Caki2 (cell line): Measurements from ENCODE around the gene ARPC2. TPM values are rescaled to one million over a fixed set of nuclear protein-coding genes. Genes with fewer than 3 reads are reported as not detected.

Experiments
- DNase-seq: peaks from one replicate; pipeline ENCODE4 v3.0.0-alpha.2; 2015; ENCODE audit warnings: low read depth
- in situ Hi-C: cut with HindIII; loops from 2 replicates; pipeline ENCODE4 v1.10.0; 2016; ENCODE audit warnings: low sequenced_read_pairs, low pct_unique_long_range_greater_than_20kb, mixed read lengths
- total RNA-seq: library from RNA; depleted of rRNA; stranded (reverse); fragments of >200 nt; shearing (Covaris generic); gene quantifications from 2 replicates; pipeline ENCODE4 v1.2.3, GENCODE V29; 2014; ENCODE audit warnings: low replicate concordance

Gene ARPC2
- total RNA-seq, 1 experiment from 2014 or later, result 533 TPM

- DNase-seq, result no peak
- in situ Hi-C loops, result no loop called here
Observed at GRCh38 chr2:218202266-218202665, 14.7 kb upstream of the ARPC2 start.

GRCh38 chr2:218209078-218209477 lies 7.9 kb upstream of the ARPC2 start:
- in situ Hi-C loops, result no loop called here
- DNase-seq, result no peak

- DNase-seq, result no peak
- in situ Hi-C loops, result no loop called here
Observed at GRCh38 chr2:218214116-218214515, 2.9 kb upstream of the ARPC2 start.

DNA sequence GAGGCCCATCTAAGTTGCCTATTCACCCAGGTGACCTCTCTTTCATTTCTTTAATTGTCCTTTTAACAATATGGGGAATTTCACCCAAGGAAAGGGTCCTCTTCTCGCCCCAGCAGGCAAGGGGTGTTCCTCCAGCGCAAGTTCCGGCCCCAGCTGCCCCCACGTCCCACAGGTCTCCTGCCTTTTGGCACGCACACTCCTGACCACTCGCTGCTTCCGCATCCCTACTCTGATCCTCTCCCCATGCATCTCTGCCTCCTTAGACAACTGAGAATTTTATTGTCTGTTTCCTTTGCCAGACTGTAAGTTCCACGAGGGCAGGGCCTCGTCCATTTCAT lies 684 bp upstream of the ARPC2 start:
- DNase-seq, result no peak
- in situ Hi-C loops, result no loop called here

DNA sequence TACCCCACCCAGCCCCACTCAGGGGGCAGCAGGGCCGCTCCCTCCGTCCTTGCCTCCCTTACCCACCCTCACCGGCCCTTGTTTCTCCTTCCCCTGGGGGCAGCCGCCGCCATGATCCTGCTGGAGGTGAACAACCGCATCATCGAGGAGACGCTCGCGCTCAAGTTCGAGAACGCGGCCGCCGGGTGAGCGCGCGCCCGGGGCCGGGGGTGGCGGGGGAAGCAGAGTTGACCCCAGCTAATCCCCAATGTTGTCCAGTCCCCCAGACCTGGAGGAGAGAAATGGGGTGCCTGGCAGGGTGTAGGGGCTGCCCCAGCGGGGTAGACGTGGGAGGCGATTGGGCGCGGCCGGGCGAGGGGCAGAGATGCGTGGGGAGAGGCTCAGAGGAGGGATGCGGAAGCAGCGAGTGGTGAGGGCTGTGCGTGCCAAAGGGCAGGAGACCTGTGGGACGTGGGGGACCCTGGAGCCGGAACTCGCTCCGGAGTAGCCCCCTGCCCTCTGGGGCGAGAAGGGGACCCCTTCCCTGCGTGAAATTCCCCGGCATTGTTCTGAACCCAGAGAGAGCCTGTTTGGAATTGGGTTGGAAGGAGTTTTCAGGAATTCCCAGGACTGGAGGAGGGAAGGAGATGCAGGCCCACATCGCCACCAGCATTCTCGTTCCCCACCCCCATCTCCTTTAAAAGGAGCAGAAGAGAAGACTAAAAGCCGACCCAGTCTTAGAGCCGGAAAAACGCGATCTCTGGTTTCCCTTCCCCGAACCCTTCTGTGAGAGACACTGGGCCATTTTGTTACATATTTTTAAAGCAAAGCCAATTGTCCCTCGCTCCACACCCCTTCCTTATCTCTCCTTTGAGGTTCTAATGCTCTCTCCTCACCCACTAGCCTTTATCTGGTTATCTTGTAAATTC lies 625 bp downstream of the ARPC2 start:
- in situ Hi-C loops, result no loop called here
- DNase-seq, result peak; percentile 30

DNA sequence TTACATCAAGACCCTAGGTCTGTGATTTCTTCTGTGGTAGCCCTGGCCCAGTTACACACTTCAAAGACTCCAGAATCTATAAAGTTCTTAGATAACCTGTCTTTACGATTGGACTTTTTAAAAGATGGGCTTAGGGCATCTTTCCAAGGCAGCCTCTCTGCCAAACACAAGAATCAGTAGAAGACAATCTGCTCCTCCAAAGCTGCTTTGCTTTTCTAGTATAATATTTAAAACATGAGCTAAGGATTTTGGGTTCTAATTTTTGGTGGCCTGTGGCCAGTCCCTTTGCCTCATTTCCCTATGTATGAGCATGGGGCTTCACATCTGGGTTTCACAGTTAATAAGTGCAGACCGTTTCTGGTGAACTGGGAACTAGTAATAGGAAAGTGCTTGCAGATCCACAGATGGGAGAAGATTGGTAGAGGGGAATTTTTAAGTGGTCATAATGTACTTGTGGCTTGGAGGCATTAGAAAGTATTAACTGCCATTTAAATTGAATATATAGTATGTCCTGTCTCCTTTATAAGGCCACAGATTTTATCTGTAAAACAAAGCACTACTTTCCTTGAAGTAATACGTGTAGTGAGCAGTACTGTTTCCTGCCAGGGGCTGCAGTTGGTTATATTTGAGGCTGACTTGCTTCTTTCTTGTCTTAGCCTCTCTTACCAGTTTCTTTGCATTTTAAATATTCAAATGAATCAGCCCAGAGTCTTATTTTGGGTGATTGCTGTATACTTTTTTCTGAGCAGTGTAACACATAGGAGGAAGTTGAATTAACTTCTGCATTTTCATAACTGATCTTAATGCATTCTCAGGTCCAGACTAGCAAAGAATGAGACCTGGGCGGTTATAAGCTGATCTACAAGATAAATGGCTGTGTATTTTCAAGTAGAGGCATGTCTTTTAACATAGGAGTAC lies 1.5 kb downstream of the ARPC2 start:
- in situ Hi-C loops, result no loop called here
- DNase-seq, result no peak

GRCh38 chr2:218219934-218220333 lies 2.9 kb downstream of the ARPC2 start:
- in situ Hi-C loops, result no loop called here
- DNase-seq, result no peak

GRCh38 chr2:218221000-218221399 lies 4.0 kb downstream of the ARPC2 start:
- in situ Hi-C loops, result no loop called here
- no peak for DNase-seq

GRCh38 chr2:218223046-218223445 lies 6.1 kb downstream of the ARPC2 start:
- peak; percentile 59 for DNase-seq
- in situ Hi-C loops, result no loop called here

DNA sequence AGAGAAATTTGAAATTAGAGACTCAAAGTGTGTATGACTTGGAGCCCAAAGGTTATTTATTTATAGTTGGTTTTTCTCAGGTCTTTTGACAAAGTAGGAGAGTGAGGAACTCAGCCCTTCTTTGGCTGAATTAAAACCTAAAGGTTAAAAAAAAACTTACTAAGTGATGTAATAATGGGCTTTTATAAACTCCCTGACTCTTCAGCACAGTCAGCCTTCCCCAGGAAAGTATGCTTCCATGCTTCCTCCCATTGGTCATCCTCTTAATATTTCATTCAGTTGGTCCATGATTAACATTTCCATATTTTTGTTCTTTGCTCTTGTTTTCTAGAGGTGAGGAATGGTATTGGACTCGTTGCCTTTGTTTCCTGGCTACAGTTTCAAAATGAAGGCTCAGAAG lies 7.2 kb downstream of the ARPC2 start:
- DNase-seq, result no peak
- in situ Hi-C loops, result no loop called here

DNA sequence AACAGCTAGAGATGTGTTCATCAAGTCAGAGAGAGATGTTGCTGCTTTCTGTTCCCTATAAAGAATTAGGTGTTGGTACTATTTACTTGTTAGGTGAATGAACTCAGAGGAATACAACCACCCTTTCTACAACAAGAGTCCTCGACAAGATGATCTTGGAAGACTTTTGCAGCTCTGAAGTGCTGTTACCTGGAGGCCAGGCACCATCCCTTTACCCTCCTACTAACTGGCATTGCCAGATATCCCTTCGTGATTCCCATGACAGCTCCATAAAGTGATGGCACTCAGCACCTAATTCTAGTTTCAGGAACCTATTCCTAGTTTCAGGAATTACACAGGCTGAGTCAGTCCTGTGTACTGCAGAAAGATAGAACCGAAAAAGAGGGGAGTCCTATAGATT lies 9.9 kb downstream of the ARPC2 start:
- DNase-seq, result no peak
- in situ Hi-C loops, result no loop called here

- no peak for DNase-seq
- in situ Hi-C loops, result no loop called here
Observed at GRCh38 chr2:218228366-218229090, 11.5 kb downstream of the ARPC2 start.

- DNase-seq, result peak; percentile 32
- in situ Hi-C loops, result no loop called here
Observed at GRCh38 chr2:218229239-218229638, 12.2 kb downstream of the ARPC2 start.

DNA sequence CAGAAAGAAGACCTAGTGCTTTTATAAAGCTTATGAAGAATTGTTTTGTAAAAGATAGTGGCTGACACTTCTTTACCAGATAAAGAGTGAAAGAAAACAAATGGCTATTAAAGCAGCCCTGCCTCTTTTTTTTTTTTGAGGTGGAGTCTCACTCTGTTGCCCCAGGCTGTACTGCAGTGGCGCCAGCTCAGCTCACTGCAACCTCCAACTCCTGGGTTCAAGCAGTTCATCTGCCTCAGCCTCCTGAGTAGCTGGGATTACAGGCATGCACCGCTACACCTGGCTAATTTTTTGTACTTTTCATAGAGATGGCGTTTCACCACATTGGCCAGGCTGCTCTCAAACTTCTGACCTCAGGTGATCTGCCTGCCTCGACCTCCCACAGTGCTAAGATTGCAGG lies 12.9 kb downstream of the ARPC2 start:
- in situ Hi-C loops, result no loop called here
- DNase-seq, result peak; percentile 73

GRCh38 chr2:218230882-218231281 lies 13.9 kb downstream of the ARPC2 start:
- peak; percentile 98 for DNase-seq
- in situ Hi-C loops, result no loop called here

GRCh38 chr2:218233543-218233942 lies 16.6 kb downstream of the ARPC2 start:
- in situ Hi-C loops, result no loop called here
- no peak for DNase-seq

- in situ Hi-C loops, result no loop called here
- no peak for DNase-seq
Observed at GRCh38 chr2:218234521-218234920, 17.5 kb downstream of the ARPC2 start.

DNA sequence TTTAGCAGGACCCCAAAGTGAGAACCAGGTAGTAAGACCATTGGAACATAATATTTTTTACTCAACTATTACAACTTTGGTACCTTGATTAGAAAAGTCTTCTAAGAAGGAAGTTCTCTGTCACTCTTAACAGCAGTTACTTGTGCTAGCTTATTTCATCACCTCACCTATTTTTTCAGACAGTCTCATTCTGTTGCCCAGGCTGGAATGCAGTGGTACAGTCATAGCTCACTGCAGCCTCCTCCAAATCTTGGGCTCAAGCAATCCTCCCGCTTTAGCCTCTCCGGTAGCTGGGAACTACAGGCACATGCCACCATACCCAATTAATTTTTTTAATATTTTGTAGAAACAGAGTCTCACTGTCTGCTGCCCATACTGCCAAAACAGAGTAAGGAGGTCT lies 18.0 kb downstream of the ARPC2 start:
- DNase-seq, result no peak
- in situ Hi-C loops, result no loop called here

DNA sequence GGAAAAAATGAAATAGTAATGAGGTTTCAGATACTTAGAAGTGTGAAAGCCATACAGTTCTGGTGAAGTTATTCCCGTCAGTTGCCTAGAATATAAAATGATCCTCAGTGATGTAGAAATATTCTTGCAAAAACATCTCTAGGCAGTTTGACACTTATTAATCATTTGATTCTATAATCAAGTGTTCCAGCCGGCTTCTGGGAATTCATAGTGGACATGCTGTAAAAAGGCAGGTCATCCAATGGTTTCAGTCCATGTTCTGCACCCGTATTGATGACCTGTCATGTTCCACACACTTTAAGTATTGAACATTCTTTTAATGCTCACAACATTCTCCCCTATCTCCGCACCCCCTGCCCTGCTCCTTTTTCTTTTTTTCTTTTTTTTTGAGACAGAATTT lies 19.8 kb downstream of the ARPC2 start:
- DNase-seq, result no peak
- in situ Hi-C loops, result no loop called here
